ENCODE measurements around the gene PABPN1L.
"Not testable (repeated sequence)": the region's sequence is repeated elsewhere in the genome, so short reads cannot be mapped to it uniquely, and the experiment has no call there.

PABPN1L gene

GRCh38 chr16:88900662-88901052 lies 34.2 kb upstream of the PABPN1L start:
- DNase-seq: no peak

- no peak for DNase-seq
These were observed 33.6 kb upstream of the PABPN1L start for GRCh38 chr16:88899901-88900661.

- no peak for DNase-seq
These were observed 31.4 kb upstream of the PABPN1L start for GRCh38 chr16:88897696-88898425.

DNA sequence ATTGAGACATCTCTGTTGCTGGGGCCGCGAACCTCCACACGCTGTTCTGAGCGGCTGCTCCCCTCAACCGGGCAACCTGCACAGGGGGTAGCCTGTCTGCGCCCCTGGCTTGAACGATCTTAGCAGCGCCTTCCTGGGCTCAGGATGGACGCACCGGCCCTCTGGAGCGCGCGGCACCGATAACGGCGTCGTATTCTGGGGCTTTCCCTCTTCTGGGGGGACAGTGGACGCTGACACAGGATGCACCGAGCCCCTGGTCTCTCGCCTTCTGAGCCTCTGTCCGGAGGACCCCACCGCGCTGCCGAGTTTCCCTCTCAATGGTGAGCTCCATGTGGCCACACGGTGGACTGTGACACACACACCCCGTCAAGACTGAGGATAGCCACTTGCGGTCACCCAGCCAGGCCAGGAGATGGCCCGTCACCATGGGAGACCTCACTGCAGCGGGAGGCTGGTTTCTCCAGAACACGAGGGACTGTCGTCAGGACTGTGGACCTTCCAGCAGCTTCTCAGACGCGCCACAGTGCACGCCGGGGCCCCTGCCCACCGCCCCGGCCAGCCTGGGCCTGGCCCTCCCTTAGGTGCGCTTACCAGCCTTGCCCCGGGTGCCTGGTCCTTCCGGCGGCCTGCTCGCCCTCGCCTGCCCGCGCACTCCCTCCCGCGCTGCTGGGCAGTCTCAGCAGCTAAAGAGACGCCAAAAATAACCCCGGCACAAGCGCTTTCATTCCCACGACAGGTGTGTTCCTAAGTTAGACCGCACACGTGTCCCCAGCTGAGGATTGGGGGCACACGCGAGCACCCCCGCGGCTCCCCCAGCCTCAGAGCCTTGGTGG lies 30.0 kb upstream of the PABPN1L start:
- no peak for DNase-seq

DNA sequence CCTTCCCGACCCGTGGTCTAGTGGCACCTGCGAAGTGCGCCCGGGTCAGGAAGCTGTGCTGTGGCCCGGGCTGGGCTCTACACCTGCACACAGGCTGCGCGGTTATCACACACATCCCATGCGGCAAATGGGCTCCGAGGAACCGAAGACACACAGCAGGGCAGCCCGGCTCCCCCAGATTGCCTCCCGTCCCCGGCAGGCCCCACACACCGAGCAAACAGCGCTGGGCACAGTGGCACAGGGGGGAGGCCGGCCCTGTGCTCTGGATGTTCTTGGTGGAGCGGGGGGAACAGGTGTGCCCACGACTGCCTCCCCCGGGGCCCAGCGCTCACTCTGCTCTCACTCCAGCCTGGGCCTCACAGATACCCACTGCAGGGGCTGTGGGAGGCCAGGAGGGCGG lies 28.9 kb upstream of the PABPN1L start:
- DNase-seq: no peak

- no peak for DNase-seq
These were observed 28.3 kb upstream of the PABPN1L start for GRCh38 chr16:88894681-88895300.

- DNase-seq: not testable (repeated sequence)
These were observed 27.8 kb upstream of the PABPN1L start for GRCh38 chr16:88894266-88894665.

DNA sequence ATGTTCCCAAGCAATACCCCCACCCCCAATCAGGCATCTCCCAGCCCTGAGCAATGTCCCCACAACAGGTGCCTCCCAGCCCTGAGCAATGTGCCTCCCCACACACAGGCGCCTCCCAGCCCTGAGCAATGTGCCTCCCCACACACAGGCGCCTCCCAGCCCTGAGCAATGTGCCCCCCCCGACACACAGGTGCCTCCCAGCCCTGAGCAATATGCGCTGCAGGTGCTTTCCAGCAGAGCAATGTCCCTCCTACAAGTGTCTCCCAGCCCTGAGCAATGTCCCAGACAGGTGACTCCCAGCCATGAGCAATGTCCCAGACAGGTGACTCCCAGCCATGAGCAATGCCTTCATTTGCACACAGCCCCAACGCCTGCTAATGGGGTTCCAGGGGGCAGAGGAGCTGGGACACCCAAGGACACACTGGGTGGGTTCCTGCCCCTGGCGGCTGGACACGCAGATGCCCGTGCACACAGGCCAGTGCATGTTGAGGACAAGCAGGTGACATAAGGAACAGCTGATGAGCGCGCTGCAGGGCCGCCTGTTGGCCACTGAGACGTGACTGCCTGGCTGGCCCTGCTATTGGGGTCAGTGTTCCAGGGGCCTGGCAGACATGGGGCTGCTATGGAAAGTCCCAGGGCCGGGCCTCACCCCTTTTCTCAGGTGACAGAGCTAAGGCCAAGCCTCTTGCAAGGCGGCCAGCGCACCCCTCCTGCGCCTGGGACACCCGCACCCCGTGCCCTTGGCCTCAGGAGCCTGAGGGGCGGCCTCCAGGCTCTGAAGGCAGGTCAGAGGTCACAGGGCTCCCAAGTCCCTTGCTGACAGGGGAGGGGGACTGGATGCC lies 26.9 kb upstream of the PABPN1L start:
- no peak for DNase-seq

DNA sequence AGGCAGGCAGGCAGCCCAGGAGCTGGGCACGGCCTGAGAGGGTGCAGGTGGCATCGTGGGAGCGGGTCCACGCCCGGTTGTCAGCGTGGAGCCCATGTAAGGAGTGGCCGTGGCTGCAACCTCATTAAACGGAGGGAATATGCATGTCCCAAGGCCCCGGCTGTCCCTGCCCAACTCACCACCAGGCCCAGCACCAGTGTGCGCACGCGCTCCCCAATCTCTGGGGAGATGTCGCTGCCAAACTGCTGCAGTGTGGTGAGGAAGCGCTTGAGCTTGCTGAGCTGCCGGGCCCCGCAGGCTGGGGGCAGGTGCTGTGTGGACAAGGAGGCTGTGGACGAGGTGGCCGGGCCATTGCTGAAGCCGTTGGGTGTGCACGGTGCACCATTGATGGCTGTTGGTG lies 25.6 kb upstream of the PABPN1L start:
- no peak for DNase-seq

DNA sequence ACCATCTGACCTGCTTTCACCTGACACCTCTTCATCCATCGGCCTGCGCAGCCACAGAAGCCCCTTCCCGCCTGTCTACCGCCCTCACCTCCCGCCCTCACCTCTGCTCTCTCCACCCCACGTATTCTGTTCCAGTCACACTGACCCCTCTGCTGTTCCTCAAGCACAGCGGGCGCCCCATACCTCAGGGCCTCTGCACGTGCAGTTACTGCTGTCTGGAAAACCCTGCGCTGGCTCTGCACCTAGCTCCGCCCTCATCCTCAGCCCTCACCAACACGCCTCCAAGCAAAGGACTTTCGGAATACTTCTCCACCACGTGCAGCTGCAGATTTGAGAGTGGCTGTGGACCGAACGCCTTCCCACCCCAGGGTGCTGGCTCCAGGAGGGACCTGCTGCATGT lies 24.6 kb upstream of the PABPN1L start:
- no peak for DNase-seq

- not testable (repeated sequence) for DNase-seq
These were observed 23.4 kb upstream of the PABPN1L start for GRCh38 chr16:88889702-88890352.

DNA sequence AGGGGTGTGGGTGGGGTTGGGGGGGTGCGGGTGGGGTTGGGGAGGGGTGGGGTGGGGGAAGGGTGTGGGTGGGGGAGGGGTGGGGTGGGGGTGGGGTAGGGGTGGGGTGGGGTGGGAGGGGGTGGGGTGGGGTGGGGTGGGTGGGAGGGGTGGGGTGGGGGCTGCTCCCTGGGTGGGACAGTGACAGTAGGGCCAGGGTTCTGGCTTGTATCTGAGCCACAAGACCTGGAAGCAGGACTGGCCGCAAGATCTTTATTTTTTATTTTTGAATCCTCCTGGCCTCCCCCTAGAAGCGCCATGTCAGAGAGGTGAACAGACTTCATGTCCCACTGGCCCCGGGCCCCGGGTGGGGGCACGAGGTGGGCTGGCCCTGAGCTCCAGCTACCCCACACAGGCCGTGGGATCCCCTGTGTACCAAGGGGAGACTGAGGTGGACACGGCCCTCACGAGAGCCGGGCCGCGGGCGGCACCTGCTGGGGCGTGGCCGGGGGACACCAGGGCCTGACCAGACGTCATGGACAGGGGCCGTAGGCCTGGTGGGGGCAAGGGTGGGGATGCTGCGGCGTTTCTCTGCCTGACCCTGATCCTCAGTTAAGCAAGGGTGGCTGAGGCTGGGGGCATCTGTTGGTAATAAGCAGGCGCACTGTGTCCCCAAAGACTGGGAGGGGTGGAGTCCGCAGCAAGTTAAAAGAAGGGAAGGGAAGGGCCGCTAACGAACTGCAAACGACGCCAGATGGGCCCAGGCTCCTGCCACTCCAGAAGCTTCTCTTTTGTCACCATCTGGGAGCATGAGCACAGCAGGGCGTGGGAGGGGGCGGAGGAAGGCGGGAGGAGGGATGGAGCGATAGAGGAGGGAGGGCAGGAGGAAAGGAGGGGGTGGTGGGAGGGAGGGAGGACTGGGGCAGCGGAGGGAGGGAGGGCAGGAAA lies 22.3 kb upstream of the PABPN1L start:
- peak; percentile 58 for DNase-seq

DNA sequence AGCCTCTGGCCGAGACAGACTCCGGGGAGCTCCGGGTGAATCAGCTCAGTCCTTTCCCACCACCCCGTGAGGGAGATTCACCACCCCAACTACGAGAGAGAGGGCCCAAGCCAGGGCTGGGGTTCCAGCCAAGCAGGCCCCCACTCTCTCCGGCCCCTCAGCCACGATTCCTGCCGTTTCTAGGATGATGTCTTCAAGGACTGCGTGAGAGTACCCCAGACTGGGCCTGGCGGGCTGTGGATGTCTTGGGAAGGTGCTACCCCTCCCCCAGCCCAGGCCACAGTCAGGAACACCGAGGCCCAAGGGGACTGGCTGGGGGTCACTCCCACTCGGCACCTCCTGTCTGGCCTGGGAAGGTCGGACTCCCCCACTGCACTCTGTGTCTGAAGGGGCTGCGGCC lies 21.6 kb upstream of the PABPN1L start:
- DNase-seq: no peak

- DNase-seq: no peak
These were observed 20.5 kb upstream of the PABPN1L start for GRCh38 chr16:88886845-88887521.

- DNase-seq: no peak
These were observed 20.0 kb upstream of the PABPN1L start for GRCh38 chr16:88886420-88886844.

GRCh38 chr16:88885693-88886280 lies 19.3 kb upstream of the PABPN1L start:
- DNase-seq: no peak

- no peak for DNase-seq
These were observed 18.3 kb upstream of the PABPN1L start for GRCh38 chr16:88884569-88885271.

- peak; percentile 52 for DNase-seq
These were observed 17.5 kb upstream of the PABPN1L start for GRCh38 chr16:88883946-88884345.
